HL-60 (cell line): ENCODE data around the gene FBXL7.

Source experiments
- DNase-seq, 2 experiments: peaks; one replicate each; pipeline ENCODE4 v3.0.0-alpha.2; 2010 to 2020; ENCODE audit warnings: low read depth in 1 of 2, low spot score in 1 of 2
- H3K27ac ChIP-seq: fragments of 250-450 bp; sonication (Bioruptor Pico); replicated peaks from 2 replicates; pipeline ENCODE4 v1.5.1; 2020; ENCODE audit warnings: mild to moderate bottlenecking, moderate library complexity
- H3K27me3 ChIP-seq: fragments of 250-450 bp; sonication (Bioruptor Pico); 2 replicates; pipeline ENCODE4 v1.5.1; 2021; ENCODE audit warnings: mild to moderate bottlenecking, moderate library complexity; ENCODE audit not compliant: insufficient read depth, poor library complexity, severe bottlenecking
- H3K4me3 ChIP-seq: replicated peaks from 2 replicates; pipeline ENCODE4 v1.5.1; 2011; ENCODE audit warnings: mild to moderate bottlenecking, control low read depth, low read length; ENCODE audit not compliant: insufficient read depth
- GABPA ChIP-seq: IDR thresholded peaks from 2 replicates; pipeline ENCODE4 v1.6.1; 2012; ENCODE audit warnings: low read depth
- POLR2AphosphoS5 ChIP-seq: IDR thresholded peaks from 2 replicates; pipeline ENCODE4 v1.6.1; 2012; ENCODE audit warnings: low read depth
- SPI1 ChIP-seq: IDR thresholded peaks from 2 replicates; pipeline ENCODE4 v1.6.1; 2012; ENCODE audit warnings: low read depth, mild to moderate bottlenecking, borderline replicate concordance
- TF ChIP-seq, protein P1 (sequence below): IDR thresholded peaks from one replicate; pipeline ENCODE4 v1.5.1; 2011; ENCODE audit warnings: low read length, control low read depth, inconsistent platforms; ENCODE audit not compliant: insufficient read depth
- TF ChIP-seq, protein P2 (sequence below): IDR thresholded peaks from 2 replicates; pipeline ENCODE4 v1.6.1; 2012; ENCODE audit warnings: low read depth; ENCODE audit not compliant: insufficient replicate concordance

FBXL7 gene

DNA sequence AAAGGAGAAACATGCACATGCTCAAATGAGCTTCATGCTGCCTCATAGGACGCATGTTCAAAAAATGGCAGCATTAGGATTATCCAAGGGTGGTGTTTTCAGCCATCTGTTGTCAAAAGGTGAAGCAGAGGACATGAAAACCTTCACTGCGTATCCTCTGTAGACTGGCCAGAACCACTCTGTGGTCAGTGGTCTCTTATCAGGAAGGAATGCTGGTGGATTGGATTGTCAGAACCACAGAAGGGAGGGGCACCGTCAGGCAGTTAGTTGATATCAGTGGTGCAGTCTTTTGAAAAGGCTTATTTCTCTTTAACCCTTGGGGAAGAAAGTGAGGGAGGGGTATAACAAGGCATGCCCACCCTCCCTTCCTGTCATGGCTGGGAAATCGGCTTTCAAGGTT, 100.1 kb downstream of the FBXL7 start:
- Histone ChIP-seq H3K27me3 (no peaks in the 10 kb centered on the region), H3K27ac (no peak overlapping the region), H3K4me3 (no peak overlapping the region)
- DNase-seq = no peak
- TF ChIP-seq, protein P1, sequence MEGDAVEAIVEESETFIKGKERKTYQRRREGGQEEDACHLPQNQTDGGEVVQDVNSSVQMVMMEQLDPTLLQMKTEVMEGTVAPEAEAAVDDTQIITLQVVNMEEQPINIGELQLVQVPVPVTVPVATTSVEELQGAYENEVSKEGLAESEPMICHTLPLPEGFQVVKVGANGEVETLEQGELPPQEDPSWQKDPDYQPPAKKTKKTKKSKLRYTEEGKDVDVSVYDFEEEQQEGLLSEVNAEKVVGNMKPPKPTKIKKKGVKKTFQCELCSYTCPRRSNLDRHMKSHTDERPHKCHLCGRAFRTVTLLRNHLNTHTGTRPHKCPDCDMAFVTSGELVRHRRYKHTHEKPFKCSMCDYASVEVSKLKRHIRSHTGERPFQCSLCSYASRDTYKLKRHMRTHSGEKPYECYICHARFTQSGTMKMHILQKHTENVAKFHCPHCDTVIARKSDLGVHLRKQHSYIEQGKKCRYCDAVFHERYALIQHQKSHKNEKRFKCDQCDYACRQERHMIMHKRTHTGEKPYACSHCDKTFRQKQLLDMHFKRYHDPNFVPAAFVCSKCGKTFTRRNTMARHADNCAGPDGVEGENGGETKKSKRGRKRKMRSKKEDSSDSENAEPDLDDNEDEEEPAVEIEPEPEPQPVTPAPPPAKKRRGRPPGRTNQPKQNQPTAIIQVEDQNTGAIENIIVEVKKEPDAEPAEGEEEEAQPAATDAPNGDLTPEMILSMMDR = no peak
- TF ChIP-seq, protein P2, sequence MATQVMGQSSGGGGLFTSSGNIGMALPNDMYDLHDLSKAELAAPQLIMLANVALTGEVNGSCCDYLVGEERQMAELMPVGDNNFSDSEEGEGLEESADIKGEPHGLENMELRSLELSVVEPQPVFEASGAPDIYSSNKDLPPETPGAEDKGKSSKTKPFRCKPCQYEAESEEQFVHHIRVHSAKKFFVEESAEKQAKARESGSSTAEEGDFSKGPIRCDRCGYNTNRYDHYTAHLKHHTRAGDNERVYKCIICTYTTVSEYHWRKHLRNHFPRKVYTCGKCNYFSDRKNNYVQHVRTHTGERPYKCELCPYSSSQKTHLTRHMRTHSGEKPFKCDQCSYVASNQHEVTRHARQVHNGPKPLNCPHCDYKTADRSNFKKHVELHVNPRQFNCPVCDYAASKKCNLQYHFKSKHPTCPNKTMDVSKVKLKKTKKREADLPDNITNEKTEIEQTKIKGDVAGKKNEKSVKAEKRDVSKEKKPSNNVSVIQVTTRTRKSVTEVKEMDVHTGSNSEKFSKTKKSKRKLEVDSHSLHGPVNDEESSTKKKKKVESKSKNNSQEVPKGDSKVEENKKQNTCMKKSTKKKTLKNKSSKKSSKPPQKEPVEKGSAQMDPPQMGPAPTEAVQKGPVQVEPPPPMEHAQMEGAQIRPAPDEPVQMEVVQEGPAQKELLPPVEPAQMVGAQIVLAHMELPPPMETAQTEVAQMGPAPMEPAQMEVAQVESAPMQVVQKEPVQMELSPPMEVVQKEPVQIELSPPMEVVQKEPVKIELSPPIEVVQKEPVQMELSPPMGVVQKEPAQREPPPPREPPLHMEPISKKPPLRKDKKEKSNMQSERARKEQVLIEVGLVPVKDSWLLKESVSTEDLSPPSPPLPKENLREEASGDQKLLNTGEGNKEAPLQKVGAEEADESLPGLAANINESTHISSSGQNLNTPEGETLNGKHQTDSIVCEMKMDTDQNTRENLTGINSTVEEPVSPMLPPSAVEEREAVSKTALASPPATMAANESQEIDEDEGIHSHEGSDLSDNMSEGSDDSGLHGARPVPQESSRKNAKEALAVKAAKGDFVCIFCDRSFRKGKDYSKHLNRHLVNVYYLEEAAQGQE = no peak
- TF ChIP-seq POLR2AphosphoS5 = no peak
- no peak for TF ChIP-seq SPI1
- TF ChIP-seq GABPA = no peak

DNA sequence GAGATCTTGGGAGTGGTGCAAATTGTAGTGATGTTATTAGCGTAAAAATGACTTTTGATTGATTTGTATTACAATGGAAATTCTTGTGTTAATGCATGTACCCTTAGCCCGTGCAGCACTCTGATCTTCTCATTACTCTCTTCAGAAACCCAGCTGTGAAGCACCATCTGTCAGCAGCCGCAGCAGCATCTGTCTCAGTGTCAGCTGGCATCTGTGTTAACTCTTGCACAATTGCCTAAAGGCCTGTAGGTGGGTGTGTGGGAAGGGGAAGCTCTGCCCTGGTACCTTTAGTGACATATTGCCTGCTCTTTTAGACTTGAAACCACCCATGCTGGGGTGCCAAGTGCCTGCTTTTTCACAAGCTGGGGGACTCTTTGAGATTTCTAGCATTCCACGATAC, 101.3 kb downstream of the FBXL7 start:
- H3K4me3 ChIP-seq = no peak overlapping the region
- H3K27me3 ChIP-seq = no peaks in the 10 kb centered on the region
- no peak for TF ChIP-seq SPI1
- TF ChIP-seq, protein P2 = no peak
- no peak for TF ChIP-seq GABPA
- TF ChIP-seq POLR2AphosphoS5 = no peak
- TF ChIP-seq, protein P1 = no peak
- DNase-seq = no peak
- H3K27ac ChIP-seq = no peak overlapping the region

DNA sequence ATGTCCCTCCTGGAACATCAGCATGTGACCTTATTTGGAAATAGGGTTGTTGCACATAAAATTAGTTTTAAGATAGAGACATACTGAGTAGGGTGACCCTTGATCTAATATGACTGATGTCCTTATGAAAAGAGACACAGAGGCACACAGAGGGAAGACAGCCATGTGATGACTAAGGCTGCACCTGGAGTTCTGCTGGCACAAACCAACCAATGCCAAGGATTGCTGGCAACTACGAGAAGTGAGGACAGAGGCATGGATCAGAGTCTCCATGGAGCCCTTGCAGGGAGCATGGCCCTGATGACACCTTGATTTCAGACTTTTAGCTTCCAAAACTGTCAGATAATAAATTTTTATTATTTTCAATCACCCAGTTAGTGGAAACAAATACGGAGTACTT, 101.9 kb downstream of the FBXL7 start:
- H3K4me3 ChIP-seq = no peak overlapping the region
- no peak for TF ChIP-seq SPI1
- TF ChIP-seq POLR2AphosphoS5 = no peak

DNA sequence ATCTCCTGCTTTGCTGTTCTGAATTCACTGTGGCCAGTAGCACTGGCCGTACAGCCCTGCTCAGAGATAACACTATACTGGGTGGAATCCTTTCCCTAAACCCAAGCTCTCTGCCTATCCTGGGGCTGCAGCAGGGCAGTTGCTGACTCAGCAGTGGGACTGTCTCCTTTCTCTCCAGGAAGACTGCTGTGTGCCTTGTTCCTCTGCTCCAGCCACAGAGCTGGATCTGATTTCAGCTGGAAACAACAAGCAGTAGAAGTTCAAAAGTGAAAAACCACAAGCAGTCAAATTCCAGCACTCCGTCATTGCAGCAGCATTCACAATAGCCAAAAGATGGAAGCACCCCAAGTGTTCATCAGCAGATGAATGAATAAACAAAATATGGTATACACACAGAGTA, 105.0 kb downstream of the FBXL7 start:
- Histone ChIP-seq H3K4me3 (no peak overlapping the region), H3K27ac (no peak overlapping the region), H3K27me3 (no peaks in the 10 kb centered on the region)
- no peak for DNase-seq
- no peak for TF ChIP-seq SPI1
- TF ChIP-seq, protein P1 = no peak
- TF ChIP-seq, protein P2 = no peak
- TF ChIP-seq POLR2AphosphoS5 = no peak
- TF ChIP-seq GABPA = no peak

More for the DNA sequence above, 101.9 kb downstream of the FBXL7 start:
- H3K27me3 ChIP-seq = no peaks in the 10 kb centered on the region
- H3K27ac ChIP-seq = no peak overlapping the region
- no peak for DNase-seq
